ENCODE data around the gene CNIH3. TPM values are rescaled to one million over a fixed set of nuclear protein-coding genes. Genes with fewer than 3 reads are reported as not detected.

CNIH3 gene
- total RNA-seq, 1 experiment from 2014 or later = 1.8 TPM

DNA sequence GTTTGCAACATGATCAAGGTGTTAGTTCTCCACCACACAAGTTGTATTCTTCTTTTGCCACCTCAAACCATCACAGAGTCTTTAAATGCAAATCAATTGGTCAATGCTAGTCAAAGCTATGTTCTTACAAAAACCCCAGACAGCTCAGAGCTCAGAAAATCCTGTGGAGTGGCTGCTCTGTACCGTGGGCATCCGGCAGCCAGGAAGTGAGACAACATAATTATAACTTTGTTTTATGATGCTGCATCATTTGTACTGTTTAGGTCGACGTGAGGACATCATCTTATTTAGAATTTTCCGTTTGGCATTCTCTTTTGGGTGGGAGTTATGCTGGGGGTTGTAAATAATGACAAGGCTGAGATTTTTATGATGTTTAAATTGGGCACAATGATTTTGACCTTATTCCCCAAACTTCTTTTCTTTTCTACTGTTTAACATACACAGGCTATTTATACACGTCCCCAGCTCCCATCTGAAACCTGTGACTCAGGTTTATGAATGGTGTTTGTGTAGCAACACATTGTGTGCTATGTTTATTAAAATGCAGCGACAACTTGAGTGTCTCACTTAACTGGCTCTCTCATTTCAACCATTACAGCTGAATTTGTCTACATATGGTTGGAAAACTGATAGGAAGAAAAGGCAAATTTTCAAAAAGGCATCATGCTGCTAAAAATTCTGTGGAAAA is 124.0 kb downstream of the CNIH3 start:
- H3K4me2 ChIP-seq (ENCODE audit: low read length) = no peak overlapping the region
- POLR2A ChIA-PET = no interaction called here
- H3K4me1 ChIP-seq (ENCODE audit: control insufficient read depth in 1 of 2, insufficient read depth in 2 of 2, low read length in 2 of 2) = no peaks in the 10 kb centered on the region
- RAD21 ChIA-PET (ENCODE audit: low non-redundant PET in 1 of 2, low total read pairs in 2 of 2, uncharacterized antibody in 2 of 2, unreplicated experiment in 2 of 2) = no interaction called here
- no peaks in the 10 kb centered on the region for H3K79me2 ChIP-seq (ENCODE audit: insufficient read depth, low read length)
- no peak for ATAC-seq
- intact Hi-C loops (cut with micrococcal nuclease) = no loop called here
- no peaks in the 10 kb centered on the region for H3K36me3 ChIP-seq (ENCODE audit: control insufficient read depth in 1 of 2, insufficient read depth in 2 of 2, low read length in 2 of 2)
- no peak overlapping the region for H3K27ac ChIP-seq (ENCODE audit: low read depth, low read length)
- CTCF ChIA-PET = no interaction called here
- H3K9me3 ChIP-seq (ENCODE audit: control insufficient read depth in 1 of 2, insufficient read depth in 1 of 2, low read depth in 1 of 2, low read length in 2 of 2) = no peaks in the 10 kb centered on the region
- no peak overlapping the region for H3K4me3 ChIP-seq (replicated peaks in 1 of 2; ENCODE audit: low read depth in 1 of 2, low read length in 2 of 2)
- peaks cover 8% of the 10 kb centered on the region for H3K27me3 ChIP-seq (ENCODE audit: insufficient read depth, low read length)
- no peak for DNase-seq (ENCODE audit: low read depth, low spot score)
- TF ChIP-seq EGR1 (IDR thresholded peaks at IDR 0.05; ENCODE audit: low read depth) = no peak
- no peak for TF ChIP-seq CBX3 (IDR thresholded peaks at IDR 0.05; ENCODE audit: low read depth)
- TF ChIP-seq ELF1 (IDR thresholded peaks at IDR 0.05; ENCODE audit: borderline replicate concordance, low read depth) = no peak
- TF ChIP-seq, protein P1, sequence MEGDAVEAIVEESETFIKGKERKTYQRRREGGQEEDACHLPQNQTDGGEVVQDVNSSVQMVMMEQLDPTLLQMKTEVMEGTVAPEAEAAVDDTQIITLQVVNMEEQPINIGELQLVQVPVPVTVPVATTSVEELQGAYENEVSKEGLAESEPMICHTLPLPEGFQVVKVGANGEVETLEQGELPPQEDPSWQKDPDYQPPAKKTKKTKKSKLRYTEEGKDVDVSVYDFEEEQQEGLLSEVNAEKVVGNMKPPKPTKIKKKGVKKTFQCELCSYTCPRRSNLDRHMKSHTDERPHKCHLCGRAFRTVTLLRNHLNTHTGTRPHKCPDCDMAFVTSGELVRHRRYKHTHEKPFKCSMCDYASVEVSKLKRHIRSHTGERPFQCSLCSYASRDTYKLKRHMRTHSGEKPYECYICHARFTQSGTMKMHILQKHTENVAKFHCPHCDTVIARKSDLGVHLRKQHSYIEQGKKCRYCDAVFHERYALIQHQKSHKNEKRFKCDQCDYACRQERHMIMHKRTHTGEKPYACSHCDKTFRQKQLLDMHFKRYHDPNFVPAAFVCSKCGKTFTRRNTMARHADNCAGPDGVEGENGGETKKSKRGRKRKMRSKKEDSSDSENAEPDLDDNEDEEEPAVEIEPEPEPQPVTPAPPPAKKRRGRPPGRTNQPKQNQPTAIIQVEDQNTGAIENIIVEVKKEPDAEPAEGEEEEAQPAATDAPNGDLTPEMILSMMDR (IDR thresholded peaks at IDR 0.05 in 2 of 3, conservative IDR thresholded peaks at IDR 0.05 in 1 of 3; ENCODE audit: borderline replicate concordance in 1 of 3, insufficient read depth in 1 of 3, low read depth in 2 of 3, low read length in 2 of 3) = no peak
- TF ChIP-seq SIN3A (IDR thresholded peaks at IDR 0.05; ENCODE audit: low read depth) = no peak
- TF ChIP-seq ZFX (IDR thresholded peaks at IDR 0.05) = no peak
- no peak for TF ChIP-seq FOSL1 (IDR thresholded peaks at IDR 0.05; ENCODE audit: low read depth)
- TF ChIP-seq, protein P2, sequence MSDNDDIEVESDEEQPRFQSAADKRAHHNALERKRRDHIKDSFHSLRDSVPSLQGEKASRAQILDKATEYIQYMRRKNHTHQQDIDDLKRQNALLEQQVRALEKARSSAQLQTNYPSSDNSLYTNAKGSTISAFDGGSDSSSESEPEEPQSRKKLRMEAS (IDR thresholded peaks at IDR 0.05) = no peak
- no peak for TF ChIP-seq CEBPB (IDR thresholded peaks at IDR 0.05; ENCODE audit: low read depth)
- no peak for TF ChIP-seq EZH2phosphoT487 (IDR thresholded peaks at IDR 0.05; ENCODE audit: borderline replicate concordance)
- no peaks in the 10 kb centered on the region for H4K20me1 ChIP-seq (ENCODE audit: insufficient read depth)
- no peaks in the 10 kb centered on the region for H3K9me2 ChIP-seq (ENCODE audit: insufficient read depth)
- BruUV-seq (replicated peaks) = no TSS peak
- no peak overlapping the region for H3K9ac ChIP-seq (ENCODE audit: low read length)
- no peak overlapping the region for H2AFZ ChIP-seq (ENCODE audit: low read depth, low read length, poor library complexity, severe bottlenecking)

Measured in HCT116 (cell line).